ENCODE data around the gene MSRB3.

The MSRB3 gene

DNA sequence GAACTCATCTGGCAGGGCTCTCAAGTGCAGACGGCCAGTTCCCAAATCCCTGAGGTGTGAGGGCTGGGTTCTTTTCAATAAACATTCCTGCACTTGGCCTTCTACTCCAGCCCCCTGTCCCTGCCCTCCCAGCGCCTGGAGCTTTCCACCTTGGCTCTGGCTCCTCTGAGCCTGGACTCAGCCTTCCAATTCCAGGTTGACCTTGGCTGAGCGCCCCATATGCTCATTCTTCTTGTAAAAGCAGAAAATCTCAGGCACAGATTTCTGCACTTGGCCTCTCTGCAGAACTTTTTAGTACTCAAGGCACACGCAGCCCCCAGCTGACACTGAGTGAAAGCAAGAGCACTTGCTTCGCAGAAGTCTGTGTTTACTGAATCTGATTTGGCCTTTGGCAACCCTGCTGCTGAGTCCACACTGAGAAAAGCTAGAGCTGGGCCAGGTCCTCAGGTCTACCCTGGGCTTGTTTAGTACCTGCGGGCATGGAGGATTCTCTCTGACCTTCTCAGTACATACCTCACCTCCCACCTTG is 222.7 kb downstream of the MSRB3 start:
- no peaks in the 10 kb centered on the region for H3K27me3 ChIP-seq (ENCODE audit: low read depth, low read length)
- peaks cover 0 to 15% of the 10 kb centered on the region in 2 donors for H3K4me1 ChIP-seq (ENCODE audit: control insufficient read depth in 1 of 2, insufficient read depth in 2 of 2, low read length in 2 of 2)
- no peak overlapping the region for H3K4me3 ChIP-seq (ENCODE audit: low read depth in 1 of 2, low read length in 2 of 2)
- no peaks in the 10 kb centered on the region for H3K9me3 ChIP-seq (ENCODE audit: control insufficient read depth in 1 of 2, low read length in 2 of 2)
- H3K27ac ChIP-seq (ENCODE audit: low read length), result no peak overlapping the region
- no peaks in the 10 kb centered on the region for H3K36me3 ChIP-seq (ENCODE audit: control insufficient read depth in 1 of 2, insufficient read depth in 2 of 2, low read length in 2 of 2)

DNA sequence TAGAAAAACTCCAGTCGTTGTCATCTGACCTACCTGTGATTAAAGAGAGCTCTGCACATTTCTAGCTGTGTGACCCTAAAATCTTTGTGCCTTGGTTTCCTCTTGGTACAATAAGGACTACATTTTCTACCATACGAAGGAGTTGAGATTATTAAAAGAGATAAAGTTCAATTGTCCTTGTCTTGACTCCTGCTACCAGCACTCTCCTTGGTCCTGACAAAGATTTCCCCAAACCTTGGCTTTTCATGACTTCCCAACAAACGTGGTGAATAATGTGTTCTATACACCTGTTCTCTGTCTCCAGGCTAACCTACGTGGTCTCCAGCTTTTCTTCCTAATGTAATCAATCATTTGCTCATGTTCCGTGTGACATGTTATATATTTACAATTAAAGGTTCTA is 223.5 kb downstream of the MSRB3 start:
- Histone ChIP-seq H3K9me3 (ENCODE audit: control insufficient read depth in 1 of 2, low read length in 2 of 2) (no peaks in the 10 kb centered on the region), H3K27me3 (ENCODE audit: low read depth, low read length) (no peaks in the 10 kb centered on the region), H3K4me1 (ENCODE audit: control insufficient read depth in 1 of 2, insufficient read depth in 2 of 2, low read length in 2 of 2) (peaks cover 0 to 15% of the 10 kb centered on the region in 2 donors), H3K4me3 (ENCODE audit: low read depth in 1 of 2, low read length in 2 of 2) (no peak overlapping the region), H3K27ac (ENCODE audit: low read length) (no peak overlapping the region), H3K36me3 (ENCODE audit: control insufficient read depth in 1 of 2, insufficient read depth in 2 of 2, low read length in 2 of 2) (no peaks in the 10 kb centered on the region)

DNA sequence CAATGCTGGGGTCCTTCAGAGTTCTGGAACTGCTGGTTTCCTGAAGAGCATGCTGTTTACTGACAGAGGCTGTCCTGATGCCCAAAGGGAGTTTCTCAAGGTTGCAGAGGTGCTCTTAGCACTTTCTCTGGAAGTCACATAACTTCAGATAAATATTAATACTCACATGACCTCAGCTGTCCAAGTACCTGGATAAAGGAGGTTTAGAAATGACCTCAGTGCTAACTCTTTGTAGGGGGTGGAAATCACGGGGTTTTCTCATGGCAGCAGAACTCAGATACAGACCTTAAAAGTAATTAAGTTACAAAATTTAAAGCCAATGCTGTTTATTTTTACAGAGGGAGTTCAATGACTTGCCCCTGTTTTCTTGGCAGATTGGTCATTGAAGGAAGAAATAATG is 225.9 kb downstream of the MSRB3 start:
- no peak overlapping the region for H3K27ac ChIP-seq (ENCODE audit: low read length)
- no peaks in the 10 kb centered on the region for H3K36me3 ChIP-seq (ENCODE audit: control insufficient read depth in 1 of 2, insufficient read depth in 2 of 2, low read length in 2 of 2)
- H3K9me3 ChIP-seq (ENCODE audit: control insufficient read depth in 1 of 2, low read length in 2 of 2), result no peaks in the 10 kb centered on the region
- peaks cover 0 to 15% of the 10 kb centered on the region in 2 donors for H3K4me1 ChIP-seq (ENCODE audit: control insufficient read depth in 1 of 2, insufficient read depth in 2 of 2, low read length in 2 of 2)
- H3K4me3 ChIP-seq (ENCODE audit: low read depth in 1 of 2, low read length in 2 of 2), result no peak overlapping the region
- H3K27me3 ChIP-seq (ENCODE audit: low read depth, low read length), result no peaks in the 10 kb centered on the region

DNA sequence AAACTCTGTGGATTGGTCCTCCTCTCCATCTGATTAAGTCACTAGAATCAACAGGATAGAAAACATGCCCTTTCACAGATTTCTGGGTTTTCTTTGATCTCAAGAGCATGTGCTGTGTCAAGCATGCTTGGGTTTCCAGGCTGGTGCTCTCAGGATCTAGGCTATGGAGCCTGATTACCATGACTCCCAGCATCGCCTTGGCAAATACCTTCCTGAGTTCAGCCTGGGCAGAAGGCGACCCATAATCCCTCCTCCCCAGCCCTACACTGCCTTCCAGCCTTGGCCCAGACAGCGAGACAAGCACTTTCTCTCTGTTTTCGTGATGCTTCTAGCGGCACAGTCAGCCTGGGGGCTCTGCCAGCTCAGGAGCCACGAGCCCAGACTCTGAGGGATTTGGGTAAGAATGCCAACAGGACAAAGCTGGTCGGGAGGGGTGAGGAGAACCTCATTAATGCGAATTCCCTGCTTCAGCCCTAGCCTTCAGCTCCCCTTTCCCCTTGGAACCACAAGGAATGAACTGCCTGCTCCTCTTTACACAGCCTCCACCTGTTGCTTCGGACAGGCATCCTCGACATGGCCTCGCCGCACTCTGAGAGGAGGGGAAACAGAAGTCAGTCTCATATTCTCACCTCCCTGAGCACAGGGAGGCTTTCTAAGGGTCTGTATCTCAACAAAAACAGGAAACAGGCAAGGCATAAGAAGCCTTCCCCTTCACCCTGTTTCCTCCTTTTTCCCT is 227.1 kb downstream of the MSRB3 start:
- Histone ChIP-seq H3K27me3 (ENCODE audit: low read depth, low read length) (no peaks in the 10 kb centered on the region), H3K4me3 (ENCODE audit: low read depth in 1 of 2, low read length in 2 of 2) (no peak overlapping the region), H3K4me1 (ENCODE audit: control insufficient read depth in 1 of 2, insufficient read depth in 2 of 2, low read length in 2 of 2) (peaks cover 0 to 11% of the 10 kb centered on the region in 2 donors), H3K9me3 (ENCODE audit: control insufficient read depth in 1 of 2, low read length in 2 of 2) (no peaks in the 10 kb centered on the region), H3K27ac (ENCODE audit: low read length) (no peak overlapping the region), H3K36me3 (ENCODE audit: control insufficient read depth in 1 of 2, insufficient read depth in 2 of 2, low read length in 2 of 2) (no peaks in the 10 kb centered on the region)

DNA sequence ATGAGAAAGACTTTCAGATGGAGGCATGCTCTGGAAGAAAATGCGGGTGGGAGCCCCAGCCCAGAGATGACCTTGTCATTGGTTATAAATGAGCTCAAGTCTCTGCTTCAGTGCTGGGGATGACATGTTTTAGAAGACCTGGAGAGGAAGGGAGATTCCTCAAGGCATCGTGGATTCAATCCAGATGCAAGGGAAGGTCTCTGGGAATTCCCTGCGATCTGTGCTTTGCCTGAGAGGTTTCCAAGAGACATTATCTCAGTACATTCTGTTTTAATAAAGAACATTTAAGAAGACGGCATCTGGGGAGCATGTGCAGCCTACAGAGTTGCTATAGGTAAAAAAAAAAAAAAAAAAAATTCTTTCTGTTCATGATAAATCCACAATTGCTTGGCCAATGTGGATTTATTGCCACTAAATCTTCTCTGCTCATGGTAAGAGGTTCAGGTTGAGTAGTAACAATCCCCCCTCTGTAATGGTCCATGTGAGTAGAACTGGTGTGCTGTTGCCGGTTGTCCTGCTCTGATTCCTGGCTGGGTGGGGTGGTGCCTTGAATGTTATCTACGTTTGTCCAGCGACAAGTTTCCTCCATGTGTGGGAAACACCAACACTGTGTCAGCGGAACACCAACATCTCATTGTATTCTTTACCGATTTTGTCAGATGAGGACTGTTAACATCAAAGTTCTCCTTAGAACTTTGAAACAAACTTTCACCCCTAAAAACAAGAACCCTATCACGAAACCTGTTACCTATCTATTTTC is 230.0 kb downstream of the MSRB3 start:
- Histone ChIP-seq H3K4me1 (ENCODE audit: control insufficient read depth in 1 of 2, insufficient read depth in 2 of 2, low read length in 2 of 2) (peaks cover 0 to 8% of the 10 kb centered on the region in 2 donors), H3K27ac (ENCODE audit: low read length) (no peak overlapping the region), H3K4me3 (ENCODE audit: low read depth in 1 of 2, low read length in 2 of 2) (no peak overlapping the region), H3K27me3 (ENCODE audit: low read depth, low read length) (no peaks in the 10 kb centered on the region), H3K36me3 (ENCODE audit: control insufficient read depth in 1 of 2, insufficient read depth in 2 of 2, low read length in 2 of 2) (no peaks in the 10 kb centered on the region), H3K9me3 (ENCODE audit: control insufficient read depth in 1 of 2, low read length in 2 of 2) (no peaks in the 10 kb centered on the region)

DNA sequence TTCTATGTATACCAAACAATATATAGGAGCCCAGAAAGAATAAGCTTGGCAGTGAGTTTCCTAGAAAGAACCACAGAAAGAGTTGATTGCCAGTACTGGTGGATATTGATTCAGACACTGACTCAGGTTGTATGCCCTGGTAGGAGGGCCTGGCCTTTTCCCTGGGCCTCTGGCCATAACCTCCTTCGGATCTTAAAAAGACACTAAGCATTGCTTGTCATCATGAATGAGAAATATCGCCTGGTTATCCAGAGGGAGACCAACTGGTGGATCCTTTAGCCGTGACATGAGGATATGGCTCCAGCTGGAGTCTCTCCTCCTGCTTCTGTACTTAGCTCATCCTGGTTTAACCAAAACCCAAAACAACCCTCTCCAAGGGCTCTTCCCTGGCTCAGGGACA is 231.5 kb downstream of the MSRB3 start:
- Histone ChIP-seq H3K27ac (ENCODE audit: low read length) (no peak overlapping the region), H3K36me3 (ENCODE audit: control insufficient read depth in 1 of 2, insufficient read depth in 2 of 2, low read length in 2 of 2) (no peaks in the 10 kb centered on the region), H3K4me3 (ENCODE audit: low read depth in 1 of 2, low read length in 2 of 2) (no peak overlapping the region), H3K9me3 (ENCODE audit: control insufficient read depth in 1 of 2, low read length in 2 of 2) (no peaks in the 10 kb centered on the region), H3K4me1 (ENCODE audit: control insufficient read depth in 1 of 2, insufficient read depth in 2 of 2, low read length in 2 of 2) (peaks cover 0 to 8% of the 10 kb centered on the region in 2 donors), H3K27me3 (ENCODE audit: low read depth, low read length) (no peaks in the 10 kb centered on the region)

DNA sequence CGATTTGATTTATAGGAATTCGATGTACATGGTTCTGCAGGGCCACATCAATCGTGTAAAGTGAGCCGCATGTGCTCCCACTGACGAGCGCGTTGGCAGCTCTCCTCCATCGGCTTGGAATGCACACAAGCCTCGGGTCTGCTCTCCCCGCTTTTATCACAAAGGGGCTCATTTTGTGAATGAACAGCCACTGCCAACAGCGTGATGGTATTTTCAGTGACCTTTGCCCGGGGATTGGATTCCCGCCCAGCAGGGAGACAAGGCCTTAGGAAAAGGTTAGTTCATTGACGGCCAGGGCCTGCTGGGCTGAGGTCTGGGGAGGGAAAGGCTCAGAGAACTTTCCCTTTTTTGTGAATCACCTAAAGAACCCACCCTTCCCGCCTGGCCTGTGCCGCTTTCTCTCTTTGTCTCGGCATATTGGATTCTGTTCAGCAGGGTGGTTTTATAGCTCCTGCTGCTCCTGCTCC is 232.1 kb downstream of the MSRB3 start:
- Histone ChIP-seq H3K4me3 (ENCODE audit: low read depth in 1 of 2, low read length in 2 of 2) (no peak overlapping the region), H3K36me3 (ENCODE audit: control insufficient read depth in 1 of 2, insufficient read depth in 2 of 2, low read length in 2 of 2) (no peaks in the 10 kb centered on the region), H3K4me1 (ENCODE audit: control insufficient read depth in 1 of 2, insufficient read depth in 2 of 2, low read length in 2 of 2) (peaks cover 0 to 8% of the 10 kb centered on the region in 2 donors), H3K27ac (ENCODE audit: low read length) (no peak overlapping the region), H3K9me3 (ENCODE audit: control insufficient read depth in 1 of 2, low read length in 2 of 2) (no peaks in the 10 kb centered on the region), H3K27me3 (ENCODE audit: low read depth, low read length) (no peaks in the 10 kb centered on the region)

DNA sequence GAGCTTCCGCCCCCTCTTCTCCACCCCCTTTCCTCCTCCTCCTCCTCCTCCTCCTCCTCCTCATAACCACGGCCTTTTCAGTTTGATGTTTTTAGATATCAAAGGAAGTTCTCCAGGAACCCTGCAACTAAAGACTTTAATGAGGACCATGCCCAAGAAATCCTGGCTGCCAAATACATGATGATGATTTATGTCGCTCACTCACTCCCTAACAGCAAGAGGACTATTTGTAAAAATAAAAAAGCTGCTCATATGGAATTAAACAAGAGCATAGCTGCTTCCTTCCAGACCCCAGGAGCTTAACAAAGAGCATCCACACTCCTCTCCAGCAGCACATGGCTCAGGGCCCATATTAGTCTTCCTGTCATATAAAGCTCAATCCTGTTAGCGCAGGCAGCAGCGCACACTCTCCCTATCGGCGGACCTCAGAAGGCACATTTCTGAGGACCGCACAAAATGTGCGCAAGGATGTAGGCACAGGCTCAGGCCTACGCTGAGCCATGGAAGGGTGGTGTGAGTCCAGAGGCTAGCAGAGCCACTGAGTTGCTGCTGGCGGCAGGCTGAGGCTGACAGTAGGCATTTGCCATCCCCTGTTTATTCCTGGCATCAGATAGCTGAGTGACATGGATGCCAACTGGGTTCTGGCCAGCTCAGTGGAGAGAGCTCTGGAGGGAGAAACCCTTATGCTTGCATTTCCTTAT is 232.8 kb downstream of the MSRB3 start:
- H3K4me1 ChIP-seq (ENCODE audit: control insufficient read depth in 1 of 2, insufficient read depth in 2 of 2, low read length in 2 of 2), result peaks cover 0 to 8% of the 10 kb centered on the region in 2 donors
- H3K9me3 ChIP-seq (ENCODE audit: control insufficient read depth in 1 of 2, low read length in 2 of 2), result no peaks in the 10 kb centered on the region
- H3K36me3 ChIP-seq (ENCODE audit: control insufficient read depth in 1 of 2, insufficient read depth in 2 of 2, low read length in 2 of 2), result no peaks in the 10 kb centered on the region
- no peak overlapping the region for H3K27ac ChIP-seq (ENCODE audit: low read length)
- no peak overlapping the region for H3K4me3 ChIP-seq (ENCODE audit: low read depth in 1 of 2, low read length in 2 of 2)
- H3K27me3 ChIP-seq (ENCODE audit: low read depth, low read length), result no peaks in the 10 kb centered on the region

DNA sequence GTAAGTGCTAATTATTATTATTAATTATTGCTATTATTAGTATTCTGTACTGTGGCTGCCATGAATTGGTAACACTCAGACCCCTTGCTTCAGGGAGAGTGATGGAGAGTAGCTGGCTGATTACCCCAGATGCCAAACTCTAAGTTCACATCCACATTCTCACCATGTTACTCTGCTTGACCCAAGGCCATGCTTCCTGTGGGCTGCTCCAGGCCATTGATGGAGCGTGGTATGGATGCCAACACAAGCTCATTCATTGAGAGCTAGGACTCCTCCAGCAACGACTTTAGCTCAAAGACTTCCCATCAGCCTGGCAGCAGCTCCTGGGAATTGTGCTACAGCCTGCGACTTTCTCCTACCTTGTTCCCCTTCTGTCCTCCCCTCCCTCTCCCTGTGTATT is 233.4 kb downstream of the MSRB3 start:
- no peak overlapping the region for H3K27ac ChIP-seq (ENCODE audit: low read length)
- H3K9me3 ChIP-seq (ENCODE audit: control insufficient read depth in 1 of 2, low read length in 2 of 2), result no peaks in the 10 kb centered on the region
- H3K4me3 ChIP-seq (ENCODE audit: low read depth in 1 of 2, low read length in 2 of 2), result no peak overlapping the region
- H3K4me1 ChIP-seq (ENCODE audit: control insufficient read depth in 1 of 2, insufficient read depth in 2 of 2, low read length in 2 of 2), result peaks cover 0 to 8% of the 10 kb centered on the region in 2 donors
- no peaks in the 10 kb centered on the region for H3K27me3 ChIP-seq (ENCODE audit: low read depth, low read length)
- no peaks in the 10 kb centered on the region for H3K36me3 ChIP-seq (ENCODE audit: control insufficient read depth in 1 of 2, insufficient read depth in 2 of 2, low read length in 2 of 2)
